ENCODE results near the gene ARHGEF37. TPM values are rescaled to one million over a fixed set of nuclear protein-coding genes. Genes with fewer than 3 reads are reported as not detected.

Gene ARHGEF37
- total RNA-seq, 2 donors from 2014 or later = 14.1 to 17.3 TPM

- intact Hi-C loops (cut with DNase I) = loop anchor here in 1 of 2 donors (5.0 kb wide), 1 partner anchor 174 kb away; no protein-coding TSS in a partner anchor
- no peak for DNase-seq
- peak; percentile 45 to 56 for ATAC-seq
Measured at GRCh38 chr5:149615976-149616375, 34.7 kb downstream of the ARHGEF37 start.

- DNase-seq (no peak), ATAC-seq (no peak)
- intact Hi-C loops (cut with DNase I) = loop anchor here in 1 of 2 donors (5.0 kb wide), 1 partner anchor 175 kb away; no protein-coding TSS in a partner anchor
Measured at GRCh38 chr5:149616727-149617285, 35.5 kb downstream of the ARHGEF37 start.

GRCh38 chr5:149617760-149618306, 36.5 kb downstream of the ARHGEF37 start:
- ATAC-seq (no peak), DNase-seq (no peak)
- intact Hi-C loops (cut with DNase I) = loop anchor here in 1 of 2 donors (5.0 kb wide), 1 partner anchor 176 kb away; no protein-coding TSS in a partner anchor

GRCh38 chr5:149618581-149619248, 37.4 kb downstream of the ARHGEF37 start:
- intact Hi-C loops (cut with DNase I) = loop anchor here in 1 of 2 donors (5.0 kb wide), 1 partner anchor 176 kb away; no protein-coding TSS in a partner anchor
- peak; percentile 73 to 76 for ATAC-seq

GRCh38 chr5:149621415-149622098, 40.3 kb downstream of the ARHGEF37 start:
- DNase-seq = no peak
- ATAC-seq = no peak
- intact Hi-C loops (cut with DNase I) = no loop called here

More at GRCh38 chr5:149618581-149619248, 37.4 kb downstream of the ARHGEF37 start:
- no peak for DNase-seq

- intact Hi-C loops (cut with DNase I) = no loop called here
- ATAC-seq = no peak
- DNase-seq = no peak
Measured at GRCh38 chr5:149622466-149622865, 41.2 kb downstream of the ARHGEF37 start.

- intact Hi-C loops (cut with DNase I) = no loop called here
- no peak for ATAC-seq
- DNase-seq = no peak
Measured at GRCh38 chr5:149623473-149623872, 42.2 kb downstream of the ARHGEF37 start.

- intact Hi-C loops (cut with DNase I) = no loop called here
- ATAC-seq (no peak), DNase-seq (no peak)
Measured at GRCh38 chr5:149627070-149627469, 45.8 kb downstream of the ARHGEF37 start.

GRCh38 chr5:149628221-149628620, 46.9 kb downstream of the ARHGEF37 start:
- intact Hi-C loops (cut with DNase I) = no loop called here
- no peak for DNase-seq
- no peak for ATAC-seq

- no peak for ATAC-seq
- intact Hi-C loops (cut with DNase I) = no loop called here
- no peak for DNase-seq
Measured at GRCh38 chr5:149628846-149629388, 47.6 kb downstream of the ARHGEF37 start.

GRCh38 chr5:149629421-149629820, 48.1 kb downstream of the ARHGEF37 start:
- intact Hi-C loops (cut with DNase I) = no loop called here
- DNase-seq = no peak
- ATAC-seq = no peak

- intact Hi-C loops (cut with DNase I) = loop anchor here in 1 of 2 donors (10.0 kb wide), 1 partner anchor 334 kb away; the partner anchor contains the start of gene SLC26A2
- ATAC-seq (no peak), DNase-seq (no peak)
Measured at GRCh38 chr5:149630337-149630736, 49.0 kb downstream of the ARHGEF37 start.

- DNase-seq (no peak), ATAC-seq (no peak)
- intact Hi-C loops (cut with DNase I) = loop anchor here in 1 of 2 donors (10.0 kb wide), 1 partner anchor 333 kb away; the partner anchor contains the start of gene SLC26A2
Measured at GRCh38 chr5:149631506-149631905, 50.2 kb downstream of the ARHGEF37 start.

- peak; percentile 32 to 85 for ATAC-seq
- intact Hi-C loops (cut with DNase I) = loop anchor here in 1 of 2 donors (10.0 kb wide), 1 partner anchor 332 kb away; the partner anchor contains the start of gene SLC26A2
- no peak for DNase-seq
Measured at GRCh38 chr5:149632311-149633251, 51.3 kb downstream of the ARHGEF37 start.

- no peak for DNase-seq
- intact Hi-C loops (cut with DNase I) = loop anchor here in 1 of 2 donors (10.0 kb wide), 1 partner anchor 331 kb away; the partner anchor contains the start of gene SLC26A2
- no peak for ATAC-seq
Measured at GRCh38 chr5:149633476-149634350, 52.4 kb downstream of the ARHGEF37 start.

- DNase-seq (no peak), ATAC-seq (no peak)
- intact Hi-C loops (cut with DNase I) = loop anchor here (5.0 to 10.0 kb wide), 3 partner anchors 192 to 329 kb away; partner anchors contain the start of gene SLC26A2 (in 1 of the 2)
Measured at GRCh38 chr5:149635394-149635793, 54.1 kb downstream of the ARHGEF37 start.

All from left cardiac atrium (tissue), 4 donors.